Astrocyte of the cerebellum (primary cell): ENCODE data around the gene NUAK1.
A peak's percentile ranks its signal among the peaks of the same experiment; 100 is the strongest.
"Not testable (repeated sequence)": the region's sequence is repeated elsewhere in the genome, so short reads cannot be mapped to it uniquely, and the experiment has no call there.

Source experiments
- DNase-seq: peaks from one replicate; pipeline ENCODE4 v3.0.0-alpha.2; 2011; ENCODE audit warnings: low read depth
- H3K4me3 ChIP-seq: 2 replicates; pipeline ENCODE4 v1.5.1; 2011; ENCODE audit warnings: mild to moderate bottlenecking, low read depth, low read length, moderate library complexity
- CTCF ChIP-seq: IDR thresholded peaks from 2 replicates; pipeline ENCODE4 v1.5.1; 2012; ENCODE audit warnings: low read length, low read depth, moderate library complexity, mild to moderate bottlenecking; ENCODE audit errors: missing control alignments
- in situ Hi-C: cut with HindIII; loops from 2 replicates; pipeline ENCODE4 v1.10.0; 2017; ENCODE audit warnings: low sequenced_read_pairs

NUAK1 gene

GRCh38 chr12:106142591-106143261, 4.0 kb upstream of the NUAK1 start:
- in situ Hi-C loops: no loop called here
- DNase-seq: no peak
- H3K4me3 ChIP-seq: no peak overlapping the region
- TF ChIP-seq CTCF: no peak

DNA sequence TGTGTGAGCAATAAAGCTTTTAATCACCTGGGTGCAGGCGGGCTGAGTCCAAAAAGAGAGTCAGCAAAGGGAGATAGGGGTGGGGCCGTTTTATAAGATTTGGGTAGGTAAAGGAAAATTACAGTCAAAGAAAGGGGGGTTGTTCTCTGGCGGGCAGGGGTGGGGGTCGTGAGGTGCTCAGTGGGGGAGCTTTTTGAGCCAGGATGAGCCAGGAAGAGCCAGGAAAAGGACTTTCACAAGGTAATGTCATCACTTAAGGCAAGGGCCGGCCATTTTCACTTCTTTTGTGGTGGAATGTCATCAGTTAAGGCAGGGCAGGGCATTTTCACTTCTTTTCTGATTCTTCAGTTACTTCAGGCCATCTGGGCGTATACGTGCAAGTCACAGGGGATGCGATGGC, 3.2 kb upstream of the NUAK1 start:
- DNase-seq, H3K4me3 ChIP-seq, in situ Hi-C loops: not testable (repeated sequence)

DNA sequence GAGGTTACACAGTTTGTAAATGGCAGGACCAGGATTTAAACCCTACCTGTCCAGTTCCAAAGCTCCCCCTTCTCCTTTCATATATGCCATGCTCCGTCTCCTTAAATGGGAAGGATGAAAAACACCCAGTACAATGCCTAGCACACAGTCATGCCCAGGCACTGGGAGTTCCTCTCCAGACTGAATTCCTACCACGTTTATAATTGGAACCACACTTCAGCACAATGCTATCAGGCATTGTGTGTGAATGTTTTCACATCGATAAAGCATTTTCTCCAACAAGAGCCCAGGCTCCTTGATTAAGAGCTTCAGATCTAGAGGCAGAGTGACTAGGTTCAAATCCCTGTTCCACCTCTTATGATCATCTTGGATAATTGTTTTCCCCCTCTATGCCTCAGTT, 2.7 kb upstream of the NUAK1 start:
- in situ Hi-C loops: no loop called here
- no peak for TF ChIP-seq CTCF
- H3K4me3 ChIP-seq: no peak overlapping the region
- DNase-seq: no peak

DNA sequence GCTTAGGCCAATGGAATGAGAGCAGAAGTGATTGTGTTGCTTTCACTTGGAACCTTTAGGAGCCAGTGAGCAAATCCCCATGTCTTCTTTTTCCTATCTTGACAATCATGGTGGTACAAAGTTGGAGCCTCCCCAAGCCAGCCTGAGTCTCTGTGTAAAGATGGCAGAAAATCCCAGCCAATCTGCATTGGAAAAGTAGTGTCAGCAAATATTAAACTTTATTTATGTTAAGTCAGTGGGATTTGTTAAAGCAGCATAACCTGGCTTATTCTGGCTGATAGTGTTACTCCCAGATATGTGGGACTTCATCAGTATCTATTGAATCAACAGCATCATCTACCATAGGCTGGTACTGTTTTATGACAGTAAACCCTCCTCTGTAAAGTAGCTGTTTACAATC, 2.2 kb upstream of the NUAK1 start:
- in situ Hi-C loops: no loop called here
- DNase-seq: no peak
- no peak for TF ChIP-seq CTCF
- H3K4me3 ChIP-seq: peak overlapping the region; percentile 88

DNA sequence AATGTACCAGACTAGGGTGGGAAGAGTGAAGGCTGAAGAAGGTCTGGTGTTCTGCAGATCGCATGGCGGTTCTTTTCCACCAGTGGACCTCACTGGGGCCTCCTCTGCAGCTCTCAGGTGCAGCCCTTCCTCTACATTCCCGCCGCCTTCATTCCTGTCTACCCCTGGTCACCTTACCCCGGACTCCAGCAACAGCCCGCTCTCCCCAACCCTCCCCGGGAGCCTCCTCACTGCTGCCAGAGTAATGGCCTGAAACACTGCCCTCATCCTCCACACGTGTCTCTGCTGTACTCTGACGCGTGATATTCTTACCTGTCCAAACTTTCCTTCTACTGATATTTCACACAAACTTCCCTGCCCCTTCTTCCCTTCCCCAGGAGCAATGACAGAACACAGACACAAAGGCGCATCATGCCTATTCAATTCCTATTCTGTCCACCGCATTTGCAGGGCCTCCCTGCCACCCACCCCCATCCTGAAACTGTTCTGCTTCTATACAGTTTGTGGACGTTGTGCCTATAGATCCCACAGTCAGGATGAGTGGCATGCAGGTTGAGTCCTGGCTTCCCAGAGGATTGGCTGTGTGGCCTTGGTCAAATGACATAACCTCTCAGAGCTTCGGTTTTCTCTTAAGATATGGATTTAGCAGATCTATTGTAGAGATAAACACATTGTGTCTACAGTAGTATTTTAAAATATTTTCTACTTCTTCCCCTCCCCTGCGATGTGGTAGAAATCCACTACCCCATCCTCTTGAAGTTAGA, 1.7 kb upstream of the NUAK1 start:
- in situ Hi-C loops: no loop called here
- no peak for DNase-seq
- no peak for TF ChIP-seq CTCF
- H3K4me3 ChIP-seq: peak overlapping the region; percentile 88

GRCh38 chr12:106139422-106140171, 843 bp upstream of the NUAK1 start:
- DNase-seq: no peak
- peak overlapping the region; percentile 88 for H3K4me3 ChIP-seq
- in situ Hi-C loops: loop anchor here (10.0 kb wide), 1 partner anchor 725 kb away; no protein-coding TSS in a partner anchor
- TF ChIP-seq CTCF: no peak

- in situ Hi-C loops: loop anchor here (10.0 kb wide), 1 partner anchor 723 kb away; no protein-coding TSS in a partner anchor
- DNase-seq: no peak
- peak overlapping the region; percentile 88 for H3K4me3 ChIP-seq
- no peak for TF ChIP-seq CTCF
These were observed 459 bp downstream of the NUAK1 start for GRCh38 chr12:106138357-106138632.
